ENCODE data around the gene GFRA3. TPM values are rescaled to one million over a fixed set of nuclear protein-coding genes. Genes with fewer than 3 reads are reported as not detected.
"Not testable (repeated sequence)": the region's sequence is repeated elsewhere in the genome, so short reads cannot be mapped to it uniquely, and the experiment has no call there.

GFRA3 gene
- total and polyA plus RNA-seq, 10 donors = 0.14 to 1.2 TPM; not detected in 8

DNA sequence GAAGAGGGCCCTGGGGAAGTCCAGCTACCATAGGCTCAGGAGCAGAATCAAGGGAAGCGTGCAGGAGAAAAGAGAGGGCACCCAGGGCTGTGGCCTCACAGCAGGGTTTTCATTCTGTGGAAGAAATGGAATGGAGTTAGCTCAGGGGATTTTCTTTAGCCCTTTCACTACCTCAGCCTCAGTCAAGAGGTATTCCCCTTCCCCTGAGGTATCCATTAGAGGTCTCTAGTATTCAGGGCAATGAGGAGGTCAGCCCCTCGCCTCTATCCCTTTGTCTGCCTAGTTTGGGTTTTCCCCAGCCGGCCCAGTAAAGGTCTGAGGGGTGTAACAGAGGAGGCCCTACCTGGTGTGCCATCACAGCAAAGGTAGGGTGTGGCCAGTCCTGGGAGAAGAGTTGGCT, 21.5 kb downstream of the GFRA3 start:
- peaks cover 0 to 4% (median 0%) of the 10 kb centered on the region in 7 donors for H3K27me3 ChIP-seq (replicated peaks in 1 of 7)
- no peaks in the 10 kb centered on the region for H3K4me1 ChIP-seq
- H3K27ac ChIP-seq = no peak overlapping the region
- TF ChIP-seq POLR2A (IDR thresholded peaks at IDR 0.05) (no peak), POLR2AphosphoS5 (IDR thresholded peaks at IDR 0.05) (no peak)
- TF ChIP-seq, protein P1, sequence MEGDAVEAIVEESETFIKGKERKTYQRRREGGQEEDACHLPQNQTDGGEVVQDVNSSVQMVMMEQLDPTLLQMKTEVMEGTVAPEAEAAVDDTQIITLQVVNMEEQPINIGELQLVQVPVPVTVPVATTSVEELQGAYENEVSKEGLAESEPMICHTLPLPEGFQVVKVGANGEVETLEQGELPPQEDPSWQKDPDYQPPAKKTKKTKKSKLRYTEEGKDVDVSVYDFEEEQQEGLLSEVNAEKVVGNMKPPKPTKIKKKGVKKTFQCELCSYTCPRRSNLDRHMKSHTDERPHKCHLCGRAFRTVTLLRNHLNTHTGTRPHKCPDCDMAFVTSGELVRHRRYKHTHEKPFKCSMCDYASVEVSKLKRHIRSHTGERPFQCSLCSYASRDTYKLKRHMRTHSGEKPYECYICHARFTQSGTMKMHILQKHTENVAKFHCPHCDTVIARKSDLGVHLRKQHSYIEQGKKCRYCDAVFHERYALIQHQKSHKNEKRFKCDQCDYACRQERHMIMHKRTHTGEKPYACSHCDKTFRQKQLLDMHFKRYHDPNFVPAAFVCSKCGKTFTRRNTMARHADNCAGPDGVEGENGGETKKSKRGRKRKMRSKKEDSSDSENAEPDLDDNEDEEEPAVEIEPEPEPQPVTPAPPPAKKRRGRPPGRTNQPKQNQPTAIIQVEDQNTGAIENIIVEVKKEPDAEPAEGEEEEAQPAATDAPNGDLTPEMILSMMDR (IDR thresholded peaks at IDR 0.05 in 8 of 11, conservative IDR thresholded peaks at IDR 0.05 in 3 of 11) = no peak
- no peaks in the 10 kb centered on the region for H3K36me3 ChIP-seq
- intact Hi-C loops (cut with DNase I; ENCODE audit: low total_unique reads) = no loop called here
- H3K9me3 ChIP-seq = no peaks in the 10 kb centered on the region
- 85 to 96% (median 88%) methylated on average over 3 of the region's 3 CpGs for WGBS, 5 donors
- no peak overlapping the region for H3K4me3 ChIP-seq
- no peak for DNase-seq

DNA sequence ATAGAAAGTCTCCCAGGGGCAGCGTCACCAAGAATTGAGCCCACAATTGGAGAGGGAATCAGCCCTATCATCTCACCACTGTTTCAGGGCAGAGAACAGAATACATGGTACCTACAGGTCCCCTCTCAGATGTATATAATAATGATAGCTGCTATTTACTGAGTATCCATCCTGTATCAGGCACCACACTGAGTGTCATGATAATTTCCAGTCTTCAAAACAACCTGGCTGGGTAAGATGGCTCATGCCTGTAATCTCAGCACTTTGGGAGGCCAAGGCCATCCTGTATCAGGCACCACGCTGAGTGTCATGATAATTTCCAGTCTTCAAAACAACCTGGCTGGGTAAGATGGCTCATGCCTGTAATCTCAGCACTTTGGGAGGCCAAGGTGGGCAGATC, 26.6 kb downstream of the GFRA3 start:
- H3K9me3 ChIP-seq; intact Hi-C loops (cut with DNase I; ENCODE audit: low total_unique reads); H3K4me3 ChIP-seq; DNase-seq; H3K36me3 ChIP-seq; H3K27ac ChIP-seq; H3K4me1 ChIP-seq: not testable (repeated sequence)
- peaks cover 0 to 13% (median 0%) of the 10 kb centered on the region in 7 donors for H3K27me3 ChIP-seq (replicated peaks in 1 of 7)
- 68 to 91% (median 84%) methylated on average over 2 of the region's 2 CpGs for whole genome bisulfite sequencing, 5 donors

DNA sequence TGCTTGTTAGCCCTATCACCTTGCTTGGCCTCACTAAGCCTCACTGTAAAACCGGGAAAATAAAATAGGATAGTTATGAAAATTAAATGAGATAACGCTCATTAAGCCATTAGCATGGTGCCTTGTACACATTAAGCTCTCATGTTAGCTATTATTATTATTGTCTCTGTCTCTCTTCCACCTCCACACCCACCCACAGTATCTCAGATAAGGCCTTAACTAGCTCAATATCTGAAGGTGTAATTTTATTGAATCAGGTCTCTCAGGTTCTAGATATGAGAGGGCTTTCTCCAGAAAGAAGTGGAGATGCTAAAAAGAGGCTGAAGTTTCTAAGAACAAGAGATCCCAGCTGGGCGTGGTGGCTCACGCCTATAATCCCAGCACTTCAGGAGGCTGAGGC, 27.6 kb downstream of the GFRA3 start:
- Histone ChIP-seq H3K9me3 (no peaks in the 10 kb centered on the region), H3K4me1 (peaks cover 3 to 7% (median 5%) of the 10 kb centered on the region in 6 donors), H3K27ac (no peak overlapping the region), H3K4me3 (no peak overlapping the region), H3K27me3 (replicated peaks in 1 of 7) (peaks cover under 1 to 23% (median 8%) of the 10 kb centered on the region in 7 donors), H3K36me3 (no peaks in the 10 kb centered on the region)
- no peak for DNase-seq
- no peak for TF ChIP-seq POLR2A (IDR thresholded peaks at IDR 0.05)
- TF ChIP-seq, protein P1 (IDR thresholded peaks at IDR 0.05 in 8 of 11, conservative IDR thresholded peaks at IDR 0.05 in 3 of 11) = no peak
- TF ChIP-seq POLR2AphosphoS5 (IDR thresholded peaks at IDR 0.05) = no peak
- WGBS, 5 donors = 88 to 95% (median 93%) methylated on average over 4 of the region's 4 CpGs
- intact Hi-C loops (cut with DNase I; ENCODE audit: low total_unique reads) = no loop called here

DNA sequence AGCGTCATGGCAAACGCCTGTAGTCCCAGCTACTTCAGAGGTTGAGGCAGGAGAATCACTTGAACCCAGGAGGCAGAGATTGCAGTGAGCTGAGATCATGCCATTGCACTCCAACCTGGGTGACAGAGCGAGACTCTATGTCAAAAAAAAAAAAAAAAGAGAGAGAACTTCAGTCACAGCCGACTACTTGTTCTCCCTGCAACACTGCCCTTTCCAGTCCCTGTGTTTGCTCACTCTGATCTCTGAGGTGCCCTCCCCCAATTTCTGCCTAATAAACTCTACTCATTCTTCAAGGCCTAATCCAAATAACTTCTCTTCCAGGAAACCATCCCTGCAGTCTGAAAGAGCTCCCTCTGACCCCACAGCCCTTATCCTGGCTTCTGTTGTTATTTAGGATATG, 28.1 kb downstream of the GFRA3 start:
- Histone ChIP-seq H3K9me3 (no peaks in the 10 kb centered on the region), H3K4me3 (no peak overlapping the region), H3K36me3 (no peaks in the 10 kb centered on the region), H3K27ac (no peak overlapping the region), H3K27me3 (replicated peaks in 1 of 7) (peaks cover 3 to 28% (median 13%) of the 10 kb centered on the region in 7 donors), H3K4me1 (peaks cover 7 to 11% (median 10%) of the 10 kb centered on the region in 6 donors)
- intact Hi-C loops (cut with DNase I; ENCODE audit: low total_unique reads) = no loop called here
- 75 to 95% (median 93%) methylated on average over 3 to 4 of the region's 4 CpGs for WGBS, 5 donors
- TF ChIP-seq POLR2AphosphoS5 (IDR thresholded peaks at IDR 0.05) = no peak
- TF ChIP-seq, protein P1 (IDR thresholded peaks at IDR 0.05 in 8 of 11, conservative IDR thresholded peaks at IDR 0.05 in 3 of 11) = no peak
- no peak for TF ChIP-seq POLR2A (IDR thresholded peaks at IDR 0.05)
- no peak for DNase-seq

DNA sequence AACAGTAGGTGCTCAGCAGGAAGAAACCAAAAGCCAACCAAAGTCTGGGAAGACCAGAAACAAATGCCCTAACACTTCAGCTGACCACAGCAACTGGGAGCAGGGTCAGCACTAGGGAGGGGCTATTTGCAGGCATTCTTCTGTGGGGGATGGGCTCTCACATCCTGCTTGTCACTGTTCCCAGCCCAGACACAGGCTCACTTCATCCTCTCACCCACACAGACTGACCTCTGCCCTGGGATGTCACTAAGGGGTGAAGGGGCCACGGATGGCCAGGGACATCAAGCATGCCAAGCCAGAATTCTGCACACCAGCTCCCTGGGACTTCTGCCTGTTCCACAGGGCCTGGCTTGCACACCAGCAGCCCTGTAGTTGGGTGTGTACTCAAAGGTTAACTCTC, 28.7 kb downstream of the GFRA3 start:
- Histone ChIP-seq H3K4me1 (peaks cover 7 to 18% (median 16%) of the 10 kb centered on the region in 6 donors), H3K9me3 (no peaks in the 10 kb centered on the region), H3K36me3 (no peaks in the 10 kb centered on the region), H3K27ac (no peak overlapping the region), H3K4me3 (no peak overlapping the region), H3K27me3 (replicated peaks in 1 of 7) (peaks cover 3 to 34% (median 19%) of the 10 kb centered on the region in 7 donors)
- WGBS, 5 donors = 47 to 89% (median 67%) methylated on average over 1 of the region's 1 CpG
- intact Hi-C loops (cut with DNase I; ENCODE audit: low total_unique reads) = no loop called here
- no peak for TF ChIP-seq POLR2AphosphoS5 (IDR thresholded peaks at IDR 0.05)
- DNase-seq = no peak

All from spleen (tissue), 11 donors.